GM12878 (cell line): ENCODE measurements around the gene PPIP5K2. TPM values are rescaled to one million over a fixed set of nuclear protein-coding genes. Genes with fewer than 3 reads are reported as not detected.
"Not testable (repeated sequence)": the region's sequence is repeated elsewhere in the genome, so short reads cannot be mapped to it uniquely, and the experiment has no call there.

Experiments used
- ATAC-seq: fragments of 200-7000 bp; cut with Tn5 transposase; 3 replicates; pipeline ENCODE4 v1.9.1; 2020; ENCODE audit warnings: mild to moderate bottlenecking, moderate library complexity
- BruUV-seq: library from RNA; stranded (reverse); fragments of 400-500 nt; replicated peaks from 2 replicates; lab custom pipeline; 2021; lab: Mats Ljungman, UMichigan
- CTCF ChIA-PET: fragments of 300-600 bp; sonication (Branson Sonifier 250); formaldehyde crosslinking; extraction: SDS; loops from one replicate; lab custom pipeline; 2021; ENCODE audit warnings: inconsistent platforms; lab: Yijun Ruan, JAX
- POLR2A ChIA-PET: fragments of 350-600 bp; formaldehyde crosslinking; extraction: SDS; loops from one replicate; lab custom pipeline; 2021; ENCODE audit warnings: inconsistent platforms; lab: Charles Lee
- RAD21 ChIA-PET: fragments of 300-600 bp; sonication (Branson Sonifier 250); formaldehyde crosslinking; loops from one replicate; lab custom pipeline; 2023; ENCODE audit warnings: antibody characterized with exemption; ENCODE audit not compliant: unreplicated experiment; lab: Charles Lee
- SMC1A ChIA-PET: fragments of 300-600 bp; sonication (Branson Sonifier 250); formaldehyde crosslinking; loops from one replicate; lab custom pipeline; 2023; ENCODE audit not compliant: unreplicated experiment, uncharacterized antibody; lab: Charles Lee
- DNase-seq: peaks from one replicate; pipeline ENCODE4 v3.0.0-alpha.2; 2011; ENCODE audit warnings: low read depth, low spot score
- FAIRE-seq: peaks from 3 replicates; lab custom pipeline; 2011; peaks lifted over from hg19 to GRCh38; lab: Jason Lieb, UNC
- H2AFZ ChIP-seq: 2 replicates; pipeline ENCODE4 v1.6.0; 2011; ENCODE audit warnings: low read depth, low read length, control low read depth; ENCODE audit not compliant: control insufficient read depth
- H3K27ac ChIP-seq: 2 replicates; pipeline ENCODE4 v1.5.1; 2011; ENCODE audit warnings: control low read depth; ENCODE audit not compliant: control insufficient read depth, insufficient read depth
- H3K27me3 ChIP-seq, 2 experiments: replicated peaks in 1 of 2; 2 replicates each; pipeline versions ENCODE4 v1.6.0 to v1.6.1; 2011; ENCODE audit warnings: low read length in 1 of 2; ENCODE audit not compliant: control insufficient read depth in 2 of 2, insufficient read depth in 2 of 2
- H3K36me3 ChIP-seq, 2 experiments: 2 replicates each; pipeline ENCODE4 v1.5.1; 2011; ENCODE audit warnings: low read length in 1 of 2; ENCODE audit not compliant: control insufficient read depth in 2 of 2, insufficient read depth in 2 of 2
- H3K4me1 ChIP-seq: 2 replicates; pipeline ENCODE4 v1.6.1; 2011; ENCODE audit warnings: mild to moderate bottlenecking, low read length, moderate library complexity, mixed read lengths; ENCODE audit not compliant: control insufficient read depth, insufficient read depth
- H3K4me2 ChIP-seq: 2 replicates; pipeline ENCODE4 v1.6.0; 2011; ENCODE audit warnings: control low read depth; ENCODE audit not compliant: control insufficient read depth, insufficient read depth
- H3K4me3 ChIP-seq: fragments of 200-600 bp; sonication (generic); 2 replicates; pipeline ENCODE4 v1.5.1; 2016
- H3K79me2 ChIP-seq: 2 replicates; pipeline ENCODE4 v1.6.0; 2011; ENCODE audit warnings: low read length; ENCODE audit not compliant: control insufficient read depth, insufficient read depth
- H3K9ac ChIP-seq: 2 replicates; pipeline ENCODE4 v1.8.0; 2011; ENCODE audit warnings: low read length, control low read depth, mixed read lengths; ENCODE audit not compliant: control insufficient read depth, insufficient read depth
- H3K9me3 ChIP-seq: replicated peaks from 3 replicates; pipeline ENCODE4 v1.5.1; 2011; ENCODE audit warnings: mild to moderate bottlenecking, low read length; ENCODE audit not compliant: control insufficient read depth, insufficient read depth
- H4K20me1 ChIP-seq: 2 replicates; pipeline ENCODE4 v1.6.0; 2011; ENCODE audit not compliant: control insufficient read depth, insufficient read depth
- IKZF1 ChIP-seq: fragments of 450-650 bp; conservative IDR thresholded peaks from 2 replicates; pipeline ENCODE4 v1.6.1; 2017; ENCODE audit warnings: antibody characterized with exemption, mild to moderate bottlenecking
- JUNB ChIP-seq: IDR thresholded peaks from 2 replicates; pipeline ENCODE4 v1.6.1; 2016; ENCODE audit warnings: antibody characterized with exemption, mild to moderate bottlenecking
- LARP7 ChIP-seq: fragments of 450-650 bp; IDR thresholded peaks from 2 replicates; pipeline ENCODE4 v1.6.1; 2017; ENCODE audit warnings: mild to moderate bottlenecking
- NBN ChIP-seq: fragments of 450-650 bp; IDR thresholded peaks from 2 replicates; pipeline ENCODE4 v1.6.1; 2016
- NR2C1 ChIP-seq: fragments of 450-650 bp; IDR thresholded peaks from 2 replicates; pipeline ENCODE4 v1.6.1; 2017; ENCODE audit warnings: antibody characterized with exemption, mild to moderate bottlenecking, moderate library complexity
- PAX8 ChIP-seq: fragments of 450-650 bp; IDR thresholded peaks from 2 replicates; pipeline ENCODE4 v1.6.1; 2017; ENCODE audit warnings: mild to moderate bottlenecking, moderate library complexity
- SMAD5 ChIP-seq: IDR thresholded peaks from 2 replicates; pipeline ENCODE4 v1.6.1; 2016; ENCODE audit warnings: antibody characterized with exemption, low read depth
- SUPT20H ChIP-seq: IDR thresholded peaks from 2 replicates; pipeline ENCODE4 v1.6.1; 2011; ENCODE audit warnings: low read depth, mild to moderate bottlenecking, low read length, moderate library complexity, borderline replicate concordance; ENCODE audit not compliant: control insufficient read depth
- TBL1XR1 ChIP-seq: IDR thresholded peaks from 2 replicates; pipeline ENCODE4 v1.6.1; 2012; ENCODE audit warnings: low read depth, low read length, improper control_type of control experiment
- WGBS: methylation state at CpG from one replicate; pipeline ENCODE4 v1.1.6; 2016; ENCODE audit warnings: low lambda C conversion rate; ENCODE audit not compliant: insufficient replicate concordance, insufficient coverage; ENCODE audit errors: missing lambda C conversion rate; 5-methylcytosine and 5-hydroxymethylcytosine counted together
- in situ Hi-C: fragments of 300-500 bp; cut with MboI; formaldehyde crosslinking; loops from 9 replicates; pipeline ENCODE4 v1.14.3; 2018; ENCODE audit warnings: mixed read lengths
- intact Hi-C: fragments of 100-400 bp; cut with micrococcal nuclease; formaldehyde crosslinking; loops from one replicate; pipeline ENCODE4 v1.14.2; 2022; ENCODE audit not compliant: unreplicated experiment
- polyA plus RNA-seq, 11 experiments: library from polyadenylated mRNA; depleted of rRNA in 4 of 11; unstranded in 6 of 11; stranded (reverse) in 5 of 11; fragments of >200 nt; fragmentation: Nextera tagmentation in 4 of 11; fragmentation: Illumina TruSeq in 1 of 11; extraction: Ambion mirVana in 4 of 11; extraction: Trizol in 1 of 11; gene quantifications; 1 replicate in 1 of 11; 2 replicates in 10 of 11; pipeline versions ENCODE4 v1.2.1 to v1.2.3, GENCODE V29; 2011 to 2016; ENCODE audit warnings: inconsistent platforms in 2 of 11, missing spikeins in 2 of 11, low read depth in 1 of 11
- total RNA-seq, 4 experiments: library from RNA; depleted of rRNA in 3 of 4; stranded (reverse); fragments of >200 nt in 3 of 4; fragmentation: Illumina TruSeq in 1 of 4; extraction: Trizol in 1 of 4; gene quantifications; 2 replicates each; pipeline versions ENCODE4 v1.2.1 to v1.2.3, GENCODE V29; 2013 to 2021
- TF ChIP-seq, protein P1 (sequence below): fragments of 450-650 bp; conservative IDR thresholded peaks from 2 replicates; pipeline ENCODE4 v1.6.1; 2017; ENCODE audit warnings: mild to moderate bottlenecking, moderate library complexity
- TF ChIP-seq, protein P2 (sequence below): fragments of 150-350 bp; IDR thresholded peaks from 2 replicates; pipeline ENCODE4 v1.6.1; 2014; ENCODE audit warnings: mild to moderate bottlenecking, low read depth, low read length
- TF ChIP-seq, protein P3 (sequence below): IDR thresholded peaks from 2 replicates; pipeline ENCODE4 v1.6.1; 2012; ENCODE audit warnings: low read depth, low read length, improper control_type of control experiment
- TF ChIP-seq, protein P4 (sequence below): IDR thresholded peaks from 2 replicates; pipeline ENCODE4 v1.6.1; 2012; ENCODE audit warnings: mild to moderate bottlenecking, low read depth, low read length

Gene PPIP5K2
- total and polyA plus RNA-seq, 10 of the 15 experiments (the other 5 are each of a cell fraction or from before 2014, with no cell fraction given), result 27.7 to 87.3 (median 58.6) TPM

DNA sequence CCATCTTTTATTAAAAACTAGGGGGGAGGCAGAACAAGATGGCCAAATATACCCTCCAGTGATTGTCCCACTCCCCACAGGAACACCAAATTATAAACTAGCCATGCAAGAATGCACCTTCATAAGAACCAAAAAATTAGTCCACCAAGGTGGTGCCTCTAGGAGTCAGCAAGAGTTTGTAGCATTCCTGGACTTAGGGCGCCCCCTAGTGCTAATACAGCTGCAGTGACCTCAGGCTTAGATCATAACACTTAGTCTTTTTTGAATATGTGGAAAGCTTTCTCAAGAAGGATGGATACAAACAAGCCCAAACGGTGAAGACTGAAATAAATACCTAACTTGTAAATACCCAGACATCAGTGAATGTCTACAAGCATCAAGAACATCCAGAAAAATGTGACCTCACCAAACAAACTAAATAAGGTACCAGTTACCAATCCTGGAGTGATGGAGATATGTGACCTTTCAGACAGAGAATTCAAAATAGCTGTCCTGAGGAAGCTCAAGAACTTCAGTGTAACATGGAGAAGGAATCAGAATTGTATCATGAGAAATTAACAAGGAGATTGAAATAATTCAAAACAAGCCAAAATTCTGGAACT, 19.3 kb downstream of the PPIP5K2 start (continued):
- TF ChIP-seq PAX8 (no peak), JUNB (no peak), TBL1XR1 (no peak), NR2C1 (no peak), NBN (no peak), SUPT20H (no peak), SMAD5 (no peak), LARP7 (no peak), IKZF1 (no peak)
- TF ChIP-seq, protein P1, sequence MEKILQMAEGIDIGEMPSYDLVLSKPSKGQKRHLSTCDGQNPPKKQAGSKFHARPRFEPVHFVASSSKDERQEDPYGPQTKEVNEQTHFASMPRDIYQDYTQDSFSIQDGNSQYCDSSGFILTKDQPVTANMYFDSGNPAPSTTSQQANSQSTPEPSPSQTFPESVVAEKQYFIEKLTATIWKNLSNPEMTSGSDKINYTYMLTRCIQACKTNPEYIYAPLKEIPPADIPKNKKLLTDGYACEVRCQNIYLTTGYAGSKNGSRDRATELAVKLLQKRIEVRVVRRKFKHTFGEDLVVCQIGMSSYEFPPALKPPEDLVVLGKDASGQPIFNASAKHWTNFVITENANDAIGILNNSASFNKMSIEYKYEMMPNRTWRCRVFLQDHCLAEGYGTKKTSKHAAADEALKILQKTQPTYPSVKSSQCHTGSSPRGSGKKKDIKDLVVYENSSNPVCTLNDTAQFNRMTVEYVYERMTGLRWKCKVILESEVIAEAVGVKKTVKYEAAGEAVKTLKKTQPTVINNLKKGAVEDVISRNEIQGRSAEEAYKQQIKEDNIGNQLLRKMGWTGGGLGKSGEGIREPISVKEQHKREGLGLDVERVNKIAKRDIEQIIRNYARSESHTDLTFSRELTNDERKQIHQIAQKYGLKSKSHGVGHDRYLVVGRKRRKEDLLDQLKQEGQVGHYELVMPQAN, result no peak
- TF ChIP-seq, protein P2, sequence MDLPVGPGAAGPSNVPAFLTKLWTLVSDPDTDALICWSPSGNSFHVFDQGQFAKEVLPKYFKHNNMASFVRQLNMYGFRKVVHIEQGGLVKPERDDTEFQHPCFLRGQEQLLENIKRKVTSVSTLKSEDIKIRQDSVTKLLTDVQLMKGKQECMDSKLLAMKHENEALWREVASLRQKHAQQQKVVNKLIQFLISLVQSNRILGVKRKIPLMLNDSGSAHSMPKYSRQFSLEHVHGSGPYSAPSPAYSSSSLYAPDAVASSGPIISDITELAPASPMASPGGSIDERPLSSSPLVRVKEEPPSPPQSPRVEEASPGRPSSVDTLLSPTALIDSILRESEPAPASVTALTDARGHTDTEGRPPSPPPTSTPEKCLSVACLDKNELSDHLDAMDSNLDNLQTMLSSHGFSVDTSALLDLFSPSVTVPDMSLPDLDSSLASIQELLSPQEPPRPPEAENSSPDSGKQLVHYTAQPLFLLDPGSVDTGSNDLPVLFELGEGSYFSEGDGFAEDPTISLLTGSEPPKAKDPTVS, result no peak
- TF ChIP-seq, protein P3, sequence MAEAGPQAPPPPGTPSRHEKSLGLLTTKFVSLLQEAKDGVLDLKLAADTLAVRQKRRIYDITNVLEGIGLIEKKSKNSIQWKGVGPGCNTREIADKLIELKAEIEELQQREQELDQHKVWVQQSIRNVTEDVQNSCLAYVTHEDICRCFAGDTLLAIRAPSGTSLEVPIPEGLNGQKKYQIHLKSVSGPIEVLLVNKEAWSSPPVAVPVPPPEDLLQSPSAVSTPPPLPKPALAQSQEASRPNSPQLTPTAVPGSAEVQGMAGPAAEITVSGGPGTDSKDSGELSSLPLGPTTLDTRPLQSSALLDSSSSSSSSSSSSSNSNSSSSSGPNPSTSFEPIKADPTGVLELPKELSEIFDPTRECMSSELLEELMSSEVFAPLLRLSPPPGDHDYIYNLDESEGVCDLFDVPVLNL, result no peak
- TF ChIP-seq, protein P4, sequence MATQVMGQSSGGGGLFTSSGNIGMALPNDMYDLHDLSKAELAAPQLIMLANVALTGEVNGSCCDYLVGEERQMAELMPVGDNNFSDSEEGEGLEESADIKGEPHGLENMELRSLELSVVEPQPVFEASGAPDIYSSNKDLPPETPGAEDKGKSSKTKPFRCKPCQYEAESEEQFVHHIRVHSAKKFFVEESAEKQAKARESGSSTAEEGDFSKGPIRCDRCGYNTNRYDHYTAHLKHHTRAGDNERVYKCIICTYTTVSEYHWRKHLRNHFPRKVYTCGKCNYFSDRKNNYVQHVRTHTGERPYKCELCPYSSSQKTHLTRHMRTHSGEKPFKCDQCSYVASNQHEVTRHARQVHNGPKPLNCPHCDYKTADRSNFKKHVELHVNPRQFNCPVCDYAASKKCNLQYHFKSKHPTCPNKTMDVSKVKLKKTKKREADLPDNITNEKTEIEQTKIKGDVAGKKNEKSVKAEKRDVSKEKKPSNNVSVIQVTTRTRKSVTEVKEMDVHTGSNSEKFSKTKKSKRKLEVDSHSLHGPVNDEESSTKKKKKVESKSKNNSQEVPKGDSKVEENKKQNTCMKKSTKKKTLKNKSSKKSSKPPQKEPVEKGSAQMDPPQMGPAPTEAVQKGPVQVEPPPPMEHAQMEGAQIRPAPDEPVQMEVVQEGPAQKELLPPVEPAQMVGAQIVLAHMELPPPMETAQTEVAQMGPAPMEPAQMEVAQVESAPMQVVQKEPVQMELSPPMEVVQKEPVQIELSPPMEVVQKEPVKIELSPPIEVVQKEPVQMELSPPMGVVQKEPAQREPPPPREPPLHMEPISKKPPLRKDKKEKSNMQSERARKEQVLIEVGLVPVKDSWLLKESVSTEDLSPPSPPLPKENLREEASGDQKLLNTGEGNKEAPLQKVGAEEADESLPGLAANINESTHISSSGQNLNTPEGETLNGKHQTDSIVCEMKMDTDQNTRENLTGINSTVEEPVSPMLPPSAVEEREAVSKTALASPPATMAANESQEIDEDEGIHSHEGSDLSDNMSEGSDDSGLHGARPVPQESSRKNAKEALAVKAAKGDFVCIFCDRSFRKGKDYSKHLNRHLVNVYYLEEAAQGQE, result no peak
- TF ChIP-seq, all 136 proteins: peak for 6

DNA sequence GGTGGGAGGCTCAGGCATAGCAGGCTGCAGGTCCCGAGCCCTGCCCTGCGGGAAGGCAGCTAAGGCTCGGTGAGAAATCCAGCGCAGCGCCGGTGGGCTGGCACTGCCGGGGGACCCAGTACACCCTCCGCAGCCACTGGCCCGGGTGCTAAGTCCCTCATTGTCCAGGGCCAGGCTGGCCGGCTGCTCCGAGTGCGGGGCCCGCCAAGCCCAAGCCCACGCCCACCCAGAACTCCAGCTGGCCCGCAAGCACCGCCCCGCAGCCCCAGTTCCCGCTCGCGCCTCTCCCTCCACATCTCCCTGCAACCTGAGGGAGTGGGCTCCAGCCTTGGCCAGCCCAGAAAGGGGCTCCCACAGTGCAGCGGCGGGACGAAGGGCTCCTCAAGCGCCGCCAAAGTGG, 22.0 kb downstream of the PPIP5K2 start:
- H2AFZ ChIP-seq, RAD21 ChIA-PET, SMC1A ChIA-PET, BruUV-seq, H3K9ac ChIP-seq, POLR2A ChIA-PET, H3K27ac ChIP-seq, intact Hi-C loops, H3K9me3 ChIP-seq, FAIRE-seq, ATAC-seq, H3K4me3 ChIP-seq, H4K20me1 ChIP-seq, H3K4me2 ChIP-seq, H3K36me3 ChIP-seq, in situ Hi-C loops, H3K79me2 ChIP-seq, DNase-seq, H3K4me1 ChIP-seq, H3K27me3 ChIP-seq: not testable (repeated sequence)
- WGBS, result 100% methylated on average over 3 of the region's 25 CpGs
- CTCF ChIA-PET, result interaction anchor here (5.0 kb wide), 1 partner anchor 461 kb away, joined by 54 read pairs; no protein-coding TSS in a partner anchor
